MCF 10A (cell line): ENCODE results near the gene CKAP2L. TPM values are rescaled to one million over a fixed set of nuclear protein-coding genes. Genes with fewer than 3 reads are reported as not detected.
A peak's percentile ranks its signal among the peaks of the same experiment; 100 is the strongest.

Source experiments
- Bru-seq: library from RNA; stranded (reverse); fragments of 400-500 nt; gene quantifications from one replicate; lab custom pipeline; 2021; lab: Mats Ljungman, UMichigan
- BruChase-seq, 2 experiments: library from RNA; stranded (reverse); fragments of 400-500 nt; gene quantifications; one replicate each; lab custom pipeline; 2021; lab: Mats Ljungman, UMichigan
- BruUV-seq: library from RNA; stranded (reverse); fragments of 400-500 nt; replicated peaks from 2 replicates; lab custom pipeline; 2021; lab: Mats Ljungman, UMichigan
- CTCF ChIA-PET: fragments of 300-600 bp; sonication (Branson Sonifier 250); formaldehyde crosslinking; extraction: SDS; loops from one replicate; lab custom pipeline; 2021; ENCODE audit warnings: antibody characterized with exemption, inconsistent platforms; lab: Yijun Ruan, JAX
- POLR2A ChIA-PET: fragments of 300-600, 350-650 bp; sonication (Branson Sonifier 250); formaldehyde crosslinking; extraction: SDS; loops from one replicate; lab custom pipeline; 2020; ENCODE audit warnings: antibody characterized with exemption, inconsistent platforms; lab: Yijun Ruan, JAX
- DNase-seq: peaks from one replicate; pipeline ENCODE4 v3.0.0-alpha.2; 2018; ENCODE audit not compliant: unreplicated experiment
- H3K27ac Mint-ChIP-seq: one replicate; pipeline ENCODE4 v1.8.0; 2022; ENCODE audit warnings: mild to moderate bottlenecking, low read depth, mixed read lengths; ENCODE audit not compliant: unreplicated experiment
- H3K27me3 Mint-ChIP-seq: one replicate; pipeline ENCODE4 v1.8.0; 2022; ENCODE audit warnings: mixed read lengths; ENCODE audit not compliant: insufficient read depth, unreplicated experiment
- H3K36me3 Mint-ChIP-seq: one replicate; pipeline ENCODE4 v1.8.0; 2022; ENCODE audit warnings: mild to moderate bottlenecking, moderate library complexity, mixed read lengths; ENCODE audit not compliant: insufficient read depth, unreplicated experiment
- H3K4me1 Mint-ChIP-seq: one replicate; pipeline ENCODE4 v1.8.0; 2022; ENCODE audit warnings: mixed read lengths; ENCODE audit not compliant: insufficient read depth, unreplicated experiment
- H3K4me3 Mint-ChIP-seq: one replicate; pipeline ENCODE4 v1.8.0; 2022; ENCODE audit warnings: mild to moderate bottlenecking, moderate library complexity, mixed read lengths; ENCODE audit not compliant: unreplicated experiment
- H3K9me3 Mint-ChIP-seq: one replicate; pipeline ENCODE4 v1.8.0; 2022; ENCODE audit warnings: mixed read lengths; ENCODE audit not compliant: unreplicated experiment
- CTCF ChIP-seq: fragments of 200-600 bp; IDR thresholded peaks from one replicate; pipeline ENCODE4 v1.8.0; 2022; ENCODE audit warnings: antibody characterized with exemption, mild to moderate bottlenecking; ENCODE audit not compliant: unreplicated experiment
- intact Hi-C: fragments of 100-400 bp; cut with micrococcal nuclease; formaldehyde crosslinking; loops from 2 replicates; pipeline ENCODE4 v1.14.1; 2022
- long read RNA-seq: library from polyadenylated mRNA; stranded (forward); transcript quantifications from one replicate; pipeline ENCODE4 v2.0.0, GENCODE V29; 2022
- total RNA-seq: library from RNA; stranded (reverse); gene quantifications from 2 replicates; pipeline ENCODE4 v1.2.3, GENCODE V29; 2022

The CKAP2L gene
- total RNA-seq (14.7 and 21.6 TPM in 2 replicates), Bru-seq, nascent RNA (percentile 71 among the genes with signal in this experiment), BruChase-seq, experiment 1, labeled RNA remaining after a 6-hour chase (percentile 55 among the genes with signal in this experiment), BruChase-seq, experiment 2, labeled RNA remaining after a 2-hour chase (percentile 75 among the genes with signal in this experiment)
- long read RNA-seq, full-length matches to known transcripts, result 10 of 17 reads
- long read RNA-seq, partial matches to known transcripts, result 5 of 17 reads
- long read RNA-seq, other reads (novel, unspliced or antisense), result 2 of 17 reads

GRCh38 chr2:112764071-112765044 lies at the start of gene CKAP2L:
Gene CKAP2L, minus strand, starts transcription at chr2:112764609. Its CDS starts 11 bp downstream, at chr2:112764598.
- intact Hi-C loops, result loop anchor here (5.0 kb wide), 1 partner anchor 118 kb away; no protein-coding TSS in a partner anchor
- peak within 1 kb of the TSS; percentile 97 for H3K4me3 Mint-ChIP-seq
- no peaks in the 10 kb centered on the region for H3K9me3 Mint-ChIP-seq
- ChIA-PET POLR2A (interaction anchor here (0.5 to 6.3 kb wide), 10 partner anchors 9 to 198 kb away, joined by 3 to 86 read pairs (median 4); partner anchors contain the start of gene IL1A), CTCF (interaction anchor here (0.6 to 1.0 kb wide), 3 partner anchors 29 to 121 kb away, joined by 3 to 6 read pairs (median 3); no protein-coding TSS in a partner anchor)
- peaks cover 28% of the 10 kb centered on the region for H3K4me1 Mint-ChIP-seq
- peak within 1 kb of the TSS; percentile 95 for H3K27ac Mint-ChIP-seq
- H3K36me3 Mint-ChIP-seq, result peaks cover 7% of the 10 kb centered on the region
- no peak for TF ChIP-seq CTCF
- TSS peak; percentile 51 for BruUV-seq
- no peaks in the 10 kb centered on the region for H3K27me3 Mint-ChIP-seq
- DNase-seq, result peak; percentile 99

- TF ChIP-seq CTCF, result no peak
- no peaks in the 10 kb centered on the region for H3K27me3 Mint-ChIP-seq
- H3K27ac Mint-ChIP-seq, result peak overlapping the region; percentile 97
- no peak overlapping the region for H3K4me3 Mint-ChIP-seq
- ChIA-PET POLR2A (interaction anchor here (0.8 to 7.9 kb wide), 7 partner anchors 9 to 183 kb away, joined by 3 to 112 read pairs (median 4); partner anchors contain the start of genes IL1A and IL1B), CTCF (interaction anchor here (1.6 to 1.7 kb wide), 2 partner anchors 69 to 129 kb away, joined by 3 to 5 read pairs; no protein-coding TSS in a partner anchor)
- peaks cover 6% of the 10 kb centered on the region for H3K36me3 Mint-ChIP-seq
- H3K9me3 Mint-ChIP-seq, result no peaks in the 10 kb centered on the region
- DNase-seq, result no peak
- intact Hi-C loops, result no loop called here
- H3K4me1 Mint-ChIP-seq, result peaks cover 53% of the 10 kb centered on the region
- BruUV-seq, result TSS peak; percentile 87
Measured at GRCh38 chr2:112813280-112813966, 49.0 kb upstream of the CKAP2L start.

GRCh38 chr2:112812318-112813267 lies 48.2 kb upstream of the CKAP2L start:
- peak; percentile 59 for DNase-seq
- POLR2A ChIA-PET, result interaction anchor here (0.7 to 7.9 kb wide), 11 partner anchors 8 to 781 kb away, joined by 3 to 112 read pairs (median 4); partner anchors contain the start of genes IL1A and IL1B
- Mint-ChIP-seq H3K4me1 (peaks cover 46% of the 10 kb centered on the region), H3K27ac (peak overlapping the region; percentile 97), H3K9me3 (peaks cover 5% of the 10 kb centered on the region), H3K4me3 (no peak overlapping the region), H3K27me3 (no peaks in the 10 kb centered on the region), H3K36me3 (peaks cover 6% of the 10 kb centered on the region)
- no peak for TF ChIP-seq CTCF
- TSS peak; percentile 82 for BruUV-seq
- CTCF ChIA-PET, result interaction anchor here (0.6 to 2.4 kb wide), 5 partner anchors 16 to 129 kb away, joined by 3 to 8 read pairs (median 3); no protein-coding TSS in a partner anchor
- intact Hi-C loops, result no loop called here
